GM18507 (cell line): Measurements from ENCODE around the gene GLTP.
"Not testable (repeated sequence)": the region's sequence is repeated elsewhere in the genome, so short reads cannot be mapped to it uniquely, and the experiment has no call there.

Experiments
- DNase-seq: peaks from one replicate; pipeline ENCODE4 v3.0.0; 2011; ENCODE audit warnings: low read depth; ENCODE audit not compliant: insufficient read length; ENCODE audit errors: extremely low spot score
- FAIRE-seq: peaks from 2 replicates; lab custom pipeline; 2011; peaks lifted over from hg19 to GRCh38; lab: Jason Lieb, UNC

The GLTP gene

GRCh38 chr12:109910254-109910968 is 30.1 kb upstream of the GLTP start:
- FAIRE-seq = no peak

GRCh38 chr12:109905301-109905700 is 25.0 kb upstream of the GLTP start:
- no peak for DNase-seq
- no peak for FAIRE-seq

More at GRCh38 chr12:109910254-109910968, 30.1 kb upstream of the GLTP start:
- no peak for DNase-seq

- FAIRE-seq = no peak
- DNase-seq = no peak
Measured at GRCh38 chr12:109902891-109903418, 22.6 kb upstream of the GLTP start.

GRCh38 chr12:109900752-109901580 is 20.6 kb upstream of the GLTP start:
- DNase-seq (no peak), FAIRE-seq (no peak)

GRCh38 chr12:109899783-109900751 is 19.7 kb upstream of the GLTP start, which contains the start of gene TCHP:
Gene TCHP, plus strand, starts transcription at chr12:109900274. Its CDS starts 2,753 bp downstream, at chr12:109903027.
- FAIRE-seq (peak; percentile 90), DNase-seq (peak; percentile 84)

- FAIRE-seq, DNase-seq: not testable (repeated sequence)
Measured at GRCh38 chr12:109899345-109899744, 19.0 kb upstream of the GLTP start.

GRCh38 chr12:109897029-109897428 is 16.7 kb upstream of the GLTP start:
- no peak for DNase-seq
- FAIRE-seq = no peak

- no peak for FAIRE-seq
- DNase-seq = no peak
Measured at GRCh38 chr12:109896188-109896587, 15.8 kb upstream of the GLTP start.

GRCh38 chr12:109894939-109895338 is 14.6 kb upstream of the GLTP start:
- FAIRE-seq = no peak
- DNase-seq = no peak

- FAIRE-seq (no peak), DNase-seq (no peak)
Measured at GRCh38 chr12:109893261-109893995, 13.1 kb upstream of the GLTP start.

GRCh38 chr12:109892748-109893147 is 12.4 kb upstream of the GLTP start:
- FAIRE-seq (peak; percentile 90), DNase-seq (no peak)

GRCh38 chr12:109892165-109892715 is 11.9 kb upstream of the GLTP start:
- DNase-seq (no peak), FAIRE-seq (no peak)

- not testable (repeated sequence) for DNase-seq, FAIRE-seq
Measured at GRCh38 chr12:109891731-109892130, 11.4 kb upstream of the GLTP start.

GRCh38 chr12:109890620-109891170 is 10.4 kb upstream of the GLTP start:
- FAIRE-seq = no peak

GRCh38 chr12:109888179-109889020 is 8.1 kb upstream of the GLTP start:
- no peak for DNase-seq
- FAIRE-seq = peak; percentile 79

More at GRCh38 chr12:109890620-109891170, 10.4 kb upstream of the GLTP start:
- no peak for DNase-seq

GRCh38 chr12:109885616-109886015 is 5.3 kb upstream of the GLTP start:
- no peak for DNase-seq
- no peak for FAIRE-seq

GRCh38 chr12:109883461-109883860 is 3.1 kb upstream of the GLTP start:
- no peak for FAIRE-seq
- no peak for DNase-seq
